Left renal pelvis (tissue), 4 donors: ENCODE data around the gene NCOR2. TPM values are rescaled to one million over a fixed set of nuclear protein-coding genes. Genes with fewer than 3 reads are reported as not detected.
A peak's percentile ranks its signal among the peaks of the same experiment; 100 is the strongest.

ENCODE experiments used
- DNase-seq, 4 donors: peaks; one replicate each; pipeline ENCODE4 v3.0.0-alpha.2; 2013; ENCODE audit warnings: low read depth in 4 of 4, low spot score in 3 of 4
- polyA plus RNA-seq, 4 donors: library from polyadenylated mRNA; unstranded; fragments of 120-200 nt; gene quantifications; one replicate each; pipeline ENCODE4 v1.2.1, GENCODE V29; 2013; ENCODE audit not compliant: insufficient read length in 4 of 4

Gene NCOR2
- polyA plus RNA-seq, 4 donors: 57.2 to 102 (median 86.9) TPM

DNA sequence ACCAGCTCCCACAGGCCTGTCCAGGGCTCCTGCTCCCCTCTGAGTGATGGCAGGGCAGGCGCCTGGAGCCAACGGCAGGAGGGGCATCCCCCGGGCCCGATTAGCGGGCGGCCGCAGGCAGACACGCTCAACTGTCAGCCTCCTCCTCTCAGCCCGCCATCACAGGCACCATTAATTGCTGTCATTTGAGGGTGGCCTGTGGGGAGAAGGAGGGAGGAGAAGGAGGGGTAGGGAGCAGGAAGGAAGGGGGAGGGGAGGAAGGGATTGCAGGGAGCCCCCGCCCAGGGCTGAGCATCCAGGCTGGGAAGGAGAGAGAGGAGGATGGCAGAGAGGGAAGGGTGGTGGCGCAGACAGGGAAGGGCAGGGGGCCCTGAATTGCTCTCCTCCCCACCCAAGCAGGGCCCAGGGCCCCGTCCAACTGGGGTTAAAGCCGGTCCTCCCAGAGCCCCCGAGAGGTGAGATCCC, 36.1 kb downstream of the NCOR2 start:
- DNase-seq: peak in 1 of 4 donors; percentile 67

DNA sequence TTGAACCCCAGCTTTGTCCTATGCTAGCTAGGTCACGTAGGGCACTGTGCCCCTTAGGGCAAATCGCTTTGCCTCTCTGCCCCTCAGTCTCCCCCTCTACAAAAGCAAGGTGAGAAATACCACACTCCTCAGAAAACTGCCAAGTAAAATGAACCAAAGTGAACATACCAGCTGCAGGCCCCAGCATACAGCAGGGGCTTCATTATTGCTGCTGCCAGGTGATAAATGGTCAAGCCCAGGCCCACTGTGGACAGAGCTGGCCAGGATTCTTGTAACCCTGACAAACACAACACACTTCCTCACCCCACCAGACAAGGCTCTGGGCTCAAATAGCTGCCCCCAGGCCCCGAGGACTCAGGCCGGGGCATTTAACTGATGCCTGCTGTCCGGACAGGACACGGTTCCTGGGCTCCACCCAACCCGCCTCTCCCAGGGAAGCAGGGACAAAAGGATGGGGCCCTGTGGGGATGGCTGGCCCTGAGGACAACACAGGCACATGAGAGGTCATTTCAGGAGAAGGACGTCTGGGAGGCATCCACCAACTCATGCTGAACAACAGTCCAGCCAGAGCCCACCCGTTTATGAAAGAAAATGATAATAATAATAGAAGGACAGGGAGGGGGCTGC, 36.7 kb downstream of the NCOR2 start:
- no peak for DNase-seq

DNA sequence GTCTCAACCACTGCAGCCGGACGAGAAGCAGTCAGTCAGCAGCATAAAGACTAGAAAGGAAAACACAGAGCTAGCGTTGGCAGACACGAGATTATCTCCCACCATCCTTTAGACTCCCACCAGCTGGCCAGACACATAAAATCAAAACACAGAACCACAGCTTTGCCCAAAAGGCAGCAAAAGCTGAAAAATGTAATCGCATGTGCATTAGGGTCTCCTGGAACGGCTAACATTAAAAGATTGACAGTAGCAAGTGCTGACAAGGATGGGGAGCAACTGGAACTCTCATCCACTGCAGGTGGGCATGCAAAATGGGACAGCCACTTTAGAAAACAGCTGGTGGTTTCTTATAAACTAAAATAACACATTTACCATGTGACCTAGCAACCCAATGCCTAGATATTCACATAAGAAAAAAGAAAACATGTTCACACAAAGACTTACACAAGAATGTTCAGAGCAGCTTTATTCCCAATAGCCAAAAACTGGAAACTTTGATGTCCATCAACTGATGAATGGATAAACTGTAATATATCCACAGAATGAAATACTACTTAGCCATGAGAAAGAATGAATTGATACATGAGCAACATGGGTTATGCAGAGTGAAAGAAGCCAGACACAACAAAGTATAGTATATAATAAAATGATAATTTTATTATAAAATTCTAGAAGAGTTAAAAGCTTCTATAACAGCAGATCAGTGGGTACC, 37.7 kb downstream of the NCOR2 start:
- no peak for DNase-seq

DNA sequence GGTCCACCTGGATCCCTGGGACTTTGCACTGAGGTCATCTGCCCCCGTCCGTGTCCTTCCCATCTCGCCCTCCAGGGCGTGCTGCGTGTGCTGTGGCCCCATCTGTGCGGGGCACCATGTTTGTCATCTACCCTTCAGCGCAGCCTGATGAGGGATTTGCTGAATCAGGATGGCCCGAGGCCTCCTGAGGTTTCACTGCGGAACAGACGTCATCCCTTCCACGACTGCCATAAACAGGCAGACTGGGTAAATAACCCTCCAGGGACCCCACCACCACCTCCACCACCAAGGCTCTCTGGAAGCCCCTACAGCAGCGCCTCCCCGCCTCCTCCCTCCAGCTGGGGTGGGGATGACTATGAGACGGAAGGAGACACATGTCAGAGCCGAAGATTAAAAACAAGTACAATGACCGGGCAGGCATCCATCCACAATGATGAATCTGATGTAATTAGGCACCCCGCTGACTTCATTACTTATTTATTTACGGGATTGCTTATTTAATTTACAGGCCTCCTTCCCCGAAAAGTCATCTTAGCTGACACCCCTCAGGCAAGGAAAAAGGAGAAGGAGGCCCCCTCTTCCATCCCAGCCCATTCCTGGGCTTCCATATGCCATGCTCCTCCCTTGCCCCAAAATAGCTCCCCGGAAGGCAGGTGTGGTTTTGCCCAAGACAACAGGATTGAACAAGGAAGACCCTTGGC, 39.4 kb downstream of the NCOR2 start:
- DNase-seq: no peak

DNA sequence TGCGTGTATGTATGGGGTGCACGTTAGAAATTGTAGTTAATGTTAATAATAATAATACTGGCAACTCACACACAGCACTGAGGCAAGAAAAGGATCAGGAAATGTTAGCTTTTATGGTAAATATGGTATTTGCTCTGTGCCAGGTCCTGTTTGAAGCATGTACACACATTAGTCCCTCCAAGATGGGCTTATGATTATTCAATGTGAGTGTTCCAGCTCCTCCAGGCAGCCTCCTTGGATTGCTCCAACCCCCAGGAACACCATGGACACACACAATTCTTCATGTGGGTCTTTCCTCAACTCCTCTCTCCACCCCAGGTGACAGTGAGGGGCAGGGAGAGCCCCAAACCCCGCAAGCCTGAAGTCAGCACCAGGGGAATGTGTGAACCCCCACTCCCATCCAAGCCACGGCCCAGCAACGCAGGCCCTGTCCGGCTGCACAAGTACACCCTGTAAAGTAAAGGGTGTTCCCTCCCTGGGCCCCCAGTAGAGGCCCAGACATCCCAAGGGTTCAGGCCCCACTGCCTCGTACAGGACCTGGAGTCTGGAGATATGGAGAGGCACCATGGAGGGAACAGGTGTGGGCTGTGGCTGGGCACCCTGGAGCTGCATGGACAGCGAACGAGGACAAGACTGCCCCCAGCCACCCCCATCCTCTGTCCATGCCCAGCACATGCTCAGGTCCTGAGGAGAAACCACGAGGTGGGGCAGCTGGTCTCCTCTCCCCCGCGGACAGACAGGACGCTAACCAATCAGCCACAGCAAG, 41.3 kb downstream of the NCOR2 start:
- DNase-seq: no peak

DNA sequence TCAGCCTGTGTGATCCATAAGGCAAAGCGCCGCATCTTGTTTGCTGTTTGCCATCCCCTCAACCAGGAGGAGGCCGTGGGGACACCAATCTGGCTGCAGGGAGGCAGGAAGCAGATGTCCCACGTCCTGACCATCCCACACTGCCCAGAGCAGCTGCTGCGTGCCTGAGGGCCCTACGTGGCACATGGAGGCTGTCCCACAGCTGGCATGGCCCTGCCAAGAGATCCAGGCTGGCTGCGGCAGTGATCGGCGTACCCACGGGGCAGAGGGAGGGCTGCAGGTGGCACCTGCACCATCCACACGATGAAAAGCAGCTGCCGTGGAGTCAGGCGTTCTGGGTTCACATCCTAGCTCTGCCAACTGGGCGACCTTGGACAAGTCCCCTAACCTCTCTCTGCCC, 42.0 kb downstream of the NCOR2 start:
- DNase-seq: no peak

DNA sequence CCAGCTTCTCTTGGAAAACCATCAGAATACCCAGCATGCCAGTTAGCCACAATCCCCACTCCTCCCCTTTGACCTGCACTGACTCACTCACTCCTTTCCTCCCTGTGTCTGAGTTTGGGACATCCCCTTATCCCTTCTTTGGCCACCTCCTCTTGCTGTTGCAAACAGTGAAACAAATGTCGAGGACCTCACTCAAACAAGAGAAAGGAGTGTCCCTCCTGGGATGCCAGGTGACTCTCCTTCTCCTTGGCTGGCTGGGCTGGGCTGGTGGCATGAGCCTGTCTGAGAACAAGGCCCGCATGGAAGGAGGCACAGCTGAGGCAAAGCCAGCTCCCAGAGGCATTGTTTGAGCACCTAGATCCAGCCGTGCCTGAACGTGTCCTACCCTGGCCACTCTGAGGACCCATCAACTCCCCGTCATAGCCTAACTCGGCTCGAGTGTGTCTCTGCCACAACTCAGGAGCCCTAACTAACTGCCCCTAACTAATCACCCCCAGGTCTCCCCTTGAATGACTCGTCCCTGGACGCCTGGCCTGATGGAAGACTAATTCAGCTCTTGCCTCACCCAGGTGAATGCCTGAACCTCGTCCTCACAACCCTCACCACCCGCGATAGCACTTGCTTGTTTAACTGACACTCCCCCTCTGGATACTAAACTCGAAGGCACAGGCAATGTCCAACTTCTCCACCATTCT, 43.0 kb downstream of the NCOR2 start:
- no peak for DNase-seq

DNA sequence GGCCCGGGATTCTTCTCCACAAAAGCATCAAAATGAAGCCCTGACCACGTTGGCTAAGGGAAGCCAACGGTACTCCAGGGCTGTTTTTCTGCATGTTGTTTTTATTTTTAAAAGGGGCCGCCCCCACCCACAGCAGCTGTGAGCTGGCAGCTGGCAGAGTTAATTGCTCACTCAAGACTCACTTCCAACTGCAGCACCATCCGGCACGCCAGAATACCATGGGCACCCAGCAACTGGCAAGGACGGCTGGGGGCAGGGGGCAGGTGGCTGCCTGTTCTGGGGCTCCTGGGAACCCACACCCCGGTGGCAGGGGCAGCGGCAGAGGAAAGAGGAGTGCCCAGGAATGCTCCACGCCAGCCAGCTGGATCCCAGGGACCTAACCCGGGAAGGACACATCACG, 44.3 kb downstream of the NCOR2 start:
- DNase-seq: no peak

DNA sequence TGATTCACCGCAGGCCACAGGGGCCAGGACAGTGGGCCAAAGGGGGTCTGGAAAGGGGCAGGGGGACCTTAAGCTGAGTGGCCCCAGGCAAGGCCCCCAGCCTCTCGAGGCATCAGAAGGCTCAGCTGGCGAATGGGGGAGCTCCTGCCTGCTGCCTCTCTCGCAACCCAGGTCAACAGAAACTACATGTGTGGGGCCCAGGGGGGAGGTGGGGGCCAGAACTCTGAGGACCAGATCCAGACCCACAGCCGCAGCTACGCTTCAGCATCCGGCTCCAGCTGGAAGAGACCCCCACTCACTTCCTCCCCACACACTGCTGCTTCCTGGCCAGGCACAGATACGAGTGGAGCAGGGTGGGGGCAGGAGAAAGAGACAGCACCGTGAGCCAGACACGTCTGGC, 46.5 kb downstream of the NCOR2 start:
- no peak for DNase-seq

DNA sequence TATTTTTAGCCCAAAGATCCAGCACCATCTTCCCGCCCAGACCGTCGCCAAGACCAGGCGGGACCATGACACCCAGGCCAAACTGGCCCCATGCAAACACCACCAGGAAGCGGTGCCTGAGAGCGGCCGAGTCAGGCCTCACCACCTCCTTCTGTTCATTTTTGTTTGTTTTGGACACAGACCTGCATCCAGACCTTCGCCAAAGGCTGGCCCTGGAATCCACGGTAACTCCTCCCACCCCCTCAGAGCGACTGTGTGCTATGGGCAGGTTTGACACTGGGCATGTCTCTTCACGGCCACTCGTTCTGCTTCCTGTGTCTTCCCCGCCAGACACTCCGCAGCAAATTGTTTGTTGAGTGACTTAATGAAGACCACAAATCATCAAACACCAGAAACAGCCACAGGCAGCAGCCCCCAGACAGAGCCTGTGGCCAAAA, 47.1 kb downstream of the NCOR2 start:
- no peak for DNase-seq

DNA sequence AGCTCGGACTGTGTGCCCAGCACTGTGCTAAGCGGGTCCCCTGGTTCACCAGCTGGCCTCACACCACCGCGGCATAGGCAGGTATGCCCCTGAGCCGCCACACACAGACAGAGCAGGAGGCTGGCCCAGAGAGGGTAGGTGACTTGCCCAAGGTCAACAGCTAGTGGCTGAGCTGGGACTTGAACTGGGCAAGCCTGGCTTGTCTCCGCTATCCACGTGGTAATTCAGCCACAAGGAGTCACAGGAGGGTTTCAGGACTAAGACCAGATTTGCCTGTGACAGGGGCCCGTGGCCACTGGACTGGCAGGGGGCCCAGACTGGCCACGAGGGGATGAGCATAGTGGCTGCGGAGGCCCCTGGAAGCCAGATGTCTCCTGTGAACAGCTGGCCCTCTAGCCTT, 47.7 kb downstream of the NCOR2 start:
- DNase-seq: no peak

DNA sequence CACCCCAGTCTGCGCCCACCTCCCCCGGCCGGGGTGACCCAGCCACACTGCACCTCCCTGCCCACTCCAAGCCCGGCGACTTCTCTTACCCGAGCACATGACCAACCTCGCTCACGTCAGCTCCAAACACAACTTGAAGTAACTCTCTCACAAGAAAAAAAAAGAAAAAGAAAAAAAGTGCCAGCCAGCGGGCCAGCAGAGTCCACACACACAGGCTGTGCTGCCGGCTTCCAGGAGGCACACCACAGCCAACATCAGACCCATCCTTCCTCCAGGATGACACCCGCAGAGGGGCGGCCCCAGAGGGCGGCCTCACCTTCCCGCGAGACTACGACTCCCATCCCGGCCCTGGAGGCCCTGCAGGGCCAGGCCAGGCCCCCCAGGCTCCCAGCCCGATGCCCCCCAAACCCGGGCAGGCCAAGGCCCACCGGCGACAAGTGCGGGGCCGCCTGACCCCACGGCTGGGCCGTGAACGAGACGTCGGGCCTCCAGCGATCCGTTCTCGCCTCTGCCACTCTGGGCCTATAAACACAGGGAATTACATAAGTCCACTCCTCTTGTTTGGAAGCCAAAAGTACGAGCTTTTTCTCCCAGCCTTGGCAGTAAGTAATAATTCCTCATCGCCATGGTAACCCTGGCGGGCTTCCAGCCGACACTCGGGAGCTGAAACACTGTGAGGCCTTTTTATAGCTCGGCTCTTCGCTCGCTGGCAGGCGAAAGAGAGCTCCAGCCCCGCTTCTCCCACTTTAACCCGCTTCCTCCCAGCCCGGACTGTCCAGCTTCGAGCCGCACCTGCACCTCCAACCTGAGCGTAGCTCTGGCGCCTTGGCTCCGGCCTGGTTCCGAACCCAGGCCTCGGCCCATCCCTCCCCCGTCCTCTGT, 49.1 kb downstream of the NCOR2 start:
- DNase-seq: peak; percentile 93 to 98 (median 96)
